A549 treated with DMSO at 1 μM for 4 hours (cell line): ENCODE measurements around the gene YAP1. TPM values are rescaled to one million over a fixed set of nuclear protein-coding genes. Genes with fewer than 3 reads are reported as not detected.

Source experiments
- total RNA-seq: library from RNA; stranded (reverse); fragments of 200-300 nt; extraction: Qiagen RNA extraction; gene quantifications from 5 replicates; pipeline ENCODE4 v1.2.3, GENCODE V29; 2022; ENCODE audit warnings: low read depth

YAP1 gene
- total RNA-seq: 44.2 to 62.3 TPM (median 57.9 TPM) in 5 replicates

DNA sequence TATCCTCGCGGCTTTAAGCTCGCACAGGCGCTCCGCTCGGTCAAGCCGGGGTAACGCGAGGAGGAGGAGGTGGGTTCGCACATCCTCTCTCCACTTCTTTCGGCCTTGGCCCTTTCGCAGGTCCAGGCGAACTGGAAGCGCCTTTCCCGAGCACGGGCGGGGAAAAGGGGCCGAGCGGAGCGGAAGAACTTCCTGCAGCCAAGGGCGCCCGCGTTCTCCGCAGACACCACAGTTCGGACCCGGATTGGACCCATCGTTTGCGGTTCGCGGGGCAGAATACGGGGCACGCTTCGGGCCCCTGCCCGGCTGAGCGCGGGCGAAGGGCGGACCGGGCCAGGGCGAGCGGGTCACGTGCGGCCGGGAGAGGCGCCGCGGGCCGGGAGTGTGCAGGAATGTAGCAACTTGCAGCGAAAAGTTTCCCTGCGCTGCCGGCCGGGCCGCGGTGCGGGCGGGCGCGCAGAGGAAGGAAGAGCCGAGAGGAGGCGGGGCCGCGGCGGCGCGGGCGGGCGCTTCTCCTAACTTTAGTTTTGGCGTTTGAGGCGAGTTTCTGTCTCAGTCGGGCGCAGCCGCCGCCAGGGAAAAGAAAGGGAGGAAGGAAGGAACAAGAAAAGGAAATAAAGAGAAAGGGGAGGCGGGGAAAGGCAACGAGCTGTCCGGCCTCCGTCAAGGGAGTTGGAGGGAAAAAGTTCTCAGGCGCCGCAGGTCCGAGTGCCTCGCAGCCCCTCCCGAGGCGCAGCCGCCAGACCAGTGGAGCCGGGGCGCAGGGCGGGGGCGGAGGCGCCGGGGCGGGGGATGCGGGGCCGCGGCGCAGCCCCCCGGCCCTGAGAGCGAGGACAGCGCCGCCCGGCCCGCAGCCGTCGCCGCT lies at the start of gene YAP1:
YAP1 (plus strand) TSS at position 552 of the 865 bp plus-strand sequence. CDS start 402 bp downstream, outside the sequence.

Other genes starting within 250 kb of the YAP1 start
- 1.9 to 5.3 TPM (median 3.4 TPM) in 5 replicates for gene CEP126, start 195.4 kb upstream of the YAP1 start, total RNA-seq
- not detected in 5 replicates for gene ANGPTL5, start 193.9 kb upstream of the YAP1 start, total RNA-seq
- 5.6 to 10.1 TPM (median 6.5 TPM) in 5 replicates for gene CFAP300, start 63.0 kb upstream of the YAP1 start, total RNA-seq
- gene BIRC3, start 207.0 kb downstream of the YAP1 start, total RNA-seq: 28.3 to 40.2 TPM (median 32.7 TPM) in 5 replicates
- 30.2 to 38.6 TPM (median 33.0 TPM) in 5 replicates for gene BIRC2, start 236.8 kb downstream of the YAP1 start, total RNA-seq